GM21528 (cell line): ENCODE results near the gene KIF17.

Experiments used
- ATAC-seq: cut with Tn5 transposase; IDR thresholded peaks from one replicate; pipeline ENCODE4 v1.9.1; 2021; ENCODE audit warnings: mild to moderate bottlenecking, moderate library complexity; ENCODE audit not compliant: unreplicated experiment, low FRiP score

Gene KIF17

GRCh38 chr1:20712215-20712577 lies 5.6 kb downstream of the KIF17 start:
- ATAC-seq = no peak

- no peak for ATAC-seq
Measured at GRCh38 chr1:20711285-20712214, 6.3 kb downstream of the KIF17 start.

- no peak for ATAC-seq
Measured at GRCh38 chr1:20710469-20711284, 7.1 kb downstream of the KIF17 start.

GRCh38 chr1:20709868-20710267 lies 7.9 kb downstream of the KIF17 start:
- ATAC-seq = no peak

GRCh38 chr1:20708891-20709290 lies 8.9 kb downstream of the KIF17 start:
- ATAC-seq = no peak

- no peak for ATAC-seq
Measured at GRCh38 chr1:20708057-20708456, 9.8 kb downstream of the KIF17 start.

- ATAC-seq = no peak
Measured at GRCh38 chr1:20706841-20707240, 11.0 kb downstream of the KIF17 start.

GRCh38 chr1:20705203-20705755 lies 12.5 kb downstream of the KIF17 start:
- ATAC-seq = no peak

- no peak for ATAC-seq
Measured at GRCh38 chr1:20704390-20705202, 13.2 kb downstream of the KIF17 start.

GRCh38 chr1:20703124-20703756 lies 14.6 kb downstream of the KIF17 start:
- no peak for ATAC-seq

- no peak for ATAC-seq
Measured at GRCh38 chr1:20702416-20702815, 15.4 kb downstream of the KIF17 start.

- ATAC-seq = no peak
Measured at GRCh38 chr1:20701847-20702246, 16.0 kb downstream of the KIF17 start.

GRCh38 chr1:20701446-20701845 lies 16.4 kb downstream of the KIF17 start:
- no peak for ATAC-seq

- no peak for ATAC-seq
Measured at GRCh38 chr1:20700636-20701215, 17.1 kb downstream of the KIF17 start.

GRCh38 chr1:20699558-20699957 lies 18.2 kb downstream of the KIF17 start:
- ATAC-seq = no peak

- ATAC-seq = no peak
Measured at GRCh38 chr1:20698195-20698910, 19.5 kb downstream of the KIF17 start.

GRCh38 chr1:20697563-20697962 lies 20.2 kb downstream of the KIF17 start:
- no peak for ATAC-seq

- ATAC-seq = peak; percentile 67
Measured at GRCh38 chr1:20696397-20697333, 21.1 kb downstream of the KIF17 start.
